ENCODE measurements around the gene CAB39L.

Gene CAB39L

GRCh38 chr13:49454388-49455006, 10.6 kb upstream of the CAB39L start:
- no peak overlapping the region for H3K14ac ChIP-seq (ENCODE audit: low read length)
- no peaks in the 10 kb centered on the region for H3K36me3 ChIP-seq (ENCODE audit: control insufficient read depth in 1 of 2, insufficient read depth in 2 of 2, low read length in 2 of 2)
- H3K4me3 ChIP-seq (ENCODE audit: low read depth, low read length), result no peak overlapping the region
- no peak overlapping the region for H3K9ac ChIP-seq (ENCODE audit: low read length)
- H2AFZ ChIP-seq (ENCODE audit: insufficient read depth, low read length, poor library complexity), result no peak overlapping the region
- H4K12ac ChIP-seq (ENCODE audit: low read depth, low read length), result no peak overlapping the region
- no peak overlapping the region for H2BK5ac ChIP-seq (ENCODE audit: low read depth, low read length, poor library complexity)
- H4K8ac ChIP-seq (ENCODE audit: low read depth, low read length), result no peak overlapping the region
- no peak overlapping the region for H3K18ac ChIP-seq (ENCODE audit: low read length)
- H2BK12ac ChIP-seq (ENCODE audit: low read length), result no peak overlapping the region
- H3K4me2 ChIP-seq (ENCODE audit: low read length), result no peak overlapping the region
- H3K23ac ChIP-seq (ENCODE audit: low read length), result no peak overlapping the region
- no CpG with 5 or more reads among the region's 4 CpGs for WGBS (ENCODE audit: extremely low coverage, insufficient coverage, insufficient read length)
- no peak for DNase-seq
- H3K79me2 ChIP-seq (ENCODE audit: control insufficient read depth, insufficient read depth, low read length, poor library complexity), result no peaks in the 10 kb centered on the region
- H3K79me1 ChIP-seq (ENCODE audit: low read length), result no peaks in the 10 kb centered on the region
- H3K27ac ChIP-seq (ENCODE audit: low read depth, low read length), result no peak overlapping the region
- no peaks in the 10 kb centered on the region for H3K9me3 ChIP-seq (ENCODE audit: insufficient read depth, low read depth, low read length)
- H3K4ac ChIP-seq (ENCODE audit: low read depth, low read length), result no peak overlapping the region
- H3K27me3 ChIP-seq (ENCODE audit: insufficient read depth, low read length), result no peaks in the 10 kb centered on the region
- no peak overlapping the region for H2BK120ac ChIP-seq (ENCODE audit: insufficient read depth, low read length, poor library complexity)
- no peak overlapping the region for H4K91ac ChIP-seq (ENCODE audit: low read depth, low read length)
- no peaks in the 10 kb centered on the region for H3K4me1 ChIP-seq (ENCODE audit: control insufficient read depth in 1 of 2, insufficient read depth in 2 of 2, low read length in 2 of 2)
- no peak overlapping the region for H2AK5ac ChIP-seq (ENCODE audit: low read length)

- H4K8ac ChIP-seq (ENCODE audit: low read depth, low read length), result no peak overlapping the region
- no peak for DNase-seq
- no peak overlapping the region for H4K91ac ChIP-seq (ENCODE audit: low read depth, low read length)
- H3K18ac ChIP-seq (ENCODE audit: low read length), result no peak overlapping the region
- H4K12ac ChIP-seq (ENCODE audit: low read depth, low read length), result no peak overlapping the region
- no peaks in the 10 kb centered on the region for H3K27me3 ChIP-seq (ENCODE audit: insufficient read depth, low read length)
- no peaks in the 10 kb centered on the region for H3K9me3 ChIP-seq (ENCODE audit: insufficient read depth, low read depth, low read length)
- H3K23ac ChIP-seq (ENCODE audit: low read length), result no peak overlapping the region
- H2BK120ac ChIP-seq (ENCODE audit: insufficient read depth, low read length, poor library complexity), result no peak overlapping the region
- no peak overlapping the region for H3K14ac ChIP-seq (ENCODE audit: low read length)
- H3K9ac ChIP-seq (ENCODE audit: low read length), result no peak overlapping the region
- no peak overlapping the region for H2AK5ac ChIP-seq (ENCODE audit: low read length)
- no peaks in the 10 kb centered on the region for H3K4me1 ChIP-seq (ENCODE audit: control insufficient read depth in 1 of 2, insufficient read depth in 2 of 2, low read length in 2 of 2)
- H3K36me3 ChIP-seq (ENCODE audit: control insufficient read depth in 1 of 2, insufficient read depth in 2 of 2, low read length in 2 of 2), result no peaks in the 10 kb centered on the region
- no peak overlapping the region for H3K4me3 ChIP-seq (ENCODE audit: low read depth, low read length)
- H2BK5ac ChIP-seq (ENCODE audit: low read depth, low read length, poor library complexity), result no peak overlapping the region
- no peaks in the 10 kb centered on the region for H3K79me1 ChIP-seq (ENCODE audit: low read length)
- no peaks in the 10 kb centered on the region for H3K79me2 ChIP-seq (ENCODE audit: control insufficient read depth, insufficient read depth, low read length, poor library complexity)
- H3K4me2 ChIP-seq (ENCODE audit: low read length), result no peak overlapping the region
- no peak overlapping the region for H2BK12ac ChIP-seq (ENCODE audit: low read length)
- no peak overlapping the region for H3K4ac ChIP-seq (ENCODE audit: low read depth, low read length)
- WGBS (ENCODE audit: extremely low coverage, insufficient coverage, insufficient read length), result no CpG with 5 or more reads among the region's 7 CpGs
- H2AFZ ChIP-seq (ENCODE audit: insufficient read depth, low read length, poor library complexity), result no peak overlapping the region
- H3K27ac ChIP-seq (ENCODE audit: low read depth, low read length), result no peak overlapping the region
These were observed 9.6 kb upstream of the CAB39L start for GRCh38 chr13:49453465-49453864.

DNA sequence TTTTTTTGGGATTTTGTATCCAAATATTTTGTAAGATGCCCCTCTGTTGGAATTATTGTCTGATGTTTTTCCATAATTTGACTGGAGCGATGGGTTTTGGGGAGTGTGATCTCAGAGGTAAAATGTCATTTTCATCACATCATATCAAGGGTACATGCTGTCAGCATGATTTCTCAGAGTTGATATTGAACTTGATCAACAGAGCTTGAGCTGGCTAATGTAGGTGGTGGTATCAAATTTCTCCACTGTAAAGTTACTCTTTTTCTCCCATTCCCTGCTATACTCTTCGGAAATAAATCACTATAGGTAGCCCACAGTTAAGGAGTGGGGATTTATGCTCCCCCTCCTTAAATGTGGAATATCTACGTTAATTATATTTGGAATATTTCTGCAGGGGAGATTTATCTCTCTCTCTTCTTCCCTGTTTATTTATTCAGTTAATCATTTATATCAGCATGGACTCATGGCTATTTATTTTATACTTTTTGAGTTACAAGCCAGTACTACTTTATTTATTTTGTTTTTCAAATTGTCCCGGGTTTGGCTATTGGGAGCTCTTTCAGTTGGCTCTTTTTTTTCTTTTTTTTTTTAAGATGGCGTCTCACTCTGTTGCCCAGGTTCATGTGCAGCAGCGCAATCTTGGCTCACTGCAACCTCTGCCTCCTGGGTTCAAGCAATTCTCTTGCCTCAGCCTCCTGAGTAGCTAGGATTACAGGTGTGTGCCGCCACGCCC, 9.0 kb upstream of the CAB39L start:
- H4K91ac ChIP-seq (ENCODE audit: low read depth, low read length), result no peak overlapping the region
- H2AK5ac ChIP-seq (ENCODE audit: low read length), result no peak overlapping the region
- no peaks in the 10 kb centered on the region for H3K36me3 ChIP-seq (ENCODE audit: control insufficient read depth in 1 of 2, insufficient read depth in 2 of 2, low read length in 2 of 2)
- no peaks in the 10 kb centered on the region for H3K79me2 ChIP-seq (ENCODE audit: control insufficient read depth, insufficient read depth, low read length, poor library complexity)
- no peak overlapping the region for H3K18ac ChIP-seq (ENCODE audit: low read length)
- no peaks in the 10 kb centered on the region for H3K27me3 ChIP-seq (ENCODE audit: insufficient read depth, low read length)
- H3K4me1 ChIP-seq (ENCODE audit: control insufficient read depth in 1 of 2, insufficient read depth in 2 of 2, low read length in 2 of 2), result no peaks in the 10 kb centered on the region
- no peak overlapping the region for H3K23ac ChIP-seq (ENCODE audit: low read length)
- no peak overlapping the region for H3K4ac ChIP-seq (ENCODE audit: low read depth, low read length)
- H3K9ac ChIP-seq (ENCODE audit: low read length), result no peak overlapping the region
- no peaks in the 10 kb centered on the region for H3K79me1 ChIP-seq (ENCODE audit: low read length)
- H4K12ac ChIP-seq (ENCODE audit: low read depth, low read length), result no peak overlapping the region
- no peak for DNase-seq
- no peak overlapping the region for H2AFZ ChIP-seq (ENCODE audit: insufficient read depth, low read length, poor library complexity)
- H3K14ac ChIP-seq (ENCODE audit: low read length), result no peak overlapping the region
- no peak overlapping the region for H2BK5ac ChIP-seq (ENCODE audit: low read depth, low read length, poor library complexity)
- no peak overlapping the region for H4K8ac ChIP-seq (ENCODE audit: low read depth, low read length)
- no peaks in the 10 kb centered on the region for H3K9me3 ChIP-seq (ENCODE audit: insufficient read depth, low read depth, low read length)
- no peak overlapping the region for H3K4me3 ChIP-seq (ENCODE audit: low read depth, low read length)
- H2BK12ac ChIP-seq (ENCODE audit: low read length), result no peak overlapping the region
- no peak overlapping the region for H3K27ac ChIP-seq (ENCODE audit: low read depth, low read length)
- no CpG with 5 or more reads among the region's 8 CpGs for WGBS (ENCODE audit: extremely low coverage, insufficient coverage, insufficient read length)
- H2BK120ac ChIP-seq (ENCODE audit: insufficient read depth, low read length, poor library complexity), result no peak overlapping the region
- no peak overlapping the region for H3K4me2 ChIP-seq (ENCODE audit: low read length)

DNA sequence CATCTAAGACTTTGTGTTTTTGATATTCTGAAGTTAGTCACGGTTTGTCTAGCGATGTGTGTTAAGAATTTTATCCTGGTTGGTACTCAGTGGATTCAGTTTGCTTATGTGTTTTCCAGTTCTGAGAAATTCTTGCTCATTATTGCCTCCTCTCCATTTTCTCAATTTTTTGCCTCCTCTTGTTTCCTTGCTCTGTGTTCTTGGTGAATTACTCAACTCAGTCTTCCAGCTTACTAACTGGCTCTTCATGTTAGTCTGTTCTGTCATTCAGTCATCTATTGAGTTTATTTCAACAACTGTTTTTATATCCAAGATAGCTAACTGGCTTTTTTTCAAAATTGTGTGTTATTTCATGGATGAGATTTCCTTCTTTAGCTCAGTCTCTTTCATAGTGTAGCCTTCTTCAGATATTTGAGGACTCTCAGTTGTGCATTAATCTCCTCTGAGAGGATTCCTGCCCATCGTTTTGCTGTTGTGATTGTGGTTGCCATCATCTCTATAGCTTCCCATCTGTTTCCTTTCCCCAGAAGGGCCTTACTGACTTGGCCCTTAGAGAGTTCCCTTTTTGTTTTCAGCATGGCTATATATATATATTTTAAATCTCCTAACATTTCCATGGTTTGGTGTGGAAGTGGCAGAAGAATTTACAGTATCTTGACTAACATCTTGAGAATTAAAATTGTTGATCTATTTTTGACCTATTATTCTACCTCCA, 6.4 kb upstream of the CAB39L start:
- no peak for DNase-seq
- H2BK5ac ChIP-seq (ENCODE audit: low read depth, low read length, poor library complexity), result no peak overlapping the region
- no peak overlapping the region for H3K18ac ChIP-seq (ENCODE audit: low read length)
- H4K8ac ChIP-seq (ENCODE audit: low read depth, low read length), result no peak overlapping the region
- H2BK120ac ChIP-seq (ENCODE audit: insufficient read depth, low read length, poor library complexity), result no peak overlapping the region
- no peak overlapping the region for H3K4ac ChIP-seq (ENCODE audit: low read depth, low read length)
- H2BK12ac ChIP-seq (ENCODE audit: low read length), result no peak overlapping the region
- no peak overlapping the region for H3K14ac ChIP-seq (ENCODE audit: low read length)
- no CpG with 5 or more reads among the region's 3 CpGs for WGBS (ENCODE audit: extremely low coverage, insufficient coverage, insufficient read length)
- H3K79me1 ChIP-seq (ENCODE audit: low read length), result no peaks in the 10 kb centered on the region
- no peaks in the 10 kb centered on the region for H3K27me3 ChIP-seq (ENCODE audit: insufficient read depth, low read length)
- H4K91ac ChIP-seq (ENCODE audit: low read depth, low read length), result no peak overlapping the region
- H4K12ac ChIP-seq (ENCODE audit: low read depth, low read length), result no peak overlapping the region
- no peaks in the 10 kb centered on the region for H3K4me1 ChIP-seq (ENCODE audit: control insufficient read depth in 1 of 2, insufficient read depth in 2 of 2, low read length in 2 of 2)
- H3K4me2 ChIP-seq (ENCODE audit: low read length), result no peak overlapping the region
- no peak overlapping the region for H3K27ac ChIP-seq (ENCODE audit: low read depth, low read length)
- H2AK5ac ChIP-seq (ENCODE audit: low read length), result no peak overlapping the region
- H2AFZ ChIP-seq (ENCODE audit: insufficient read depth, low read length, poor library complexity), result no peak overlapping the region
- H3K9ac ChIP-seq (ENCODE audit: low read length), result no peak overlapping the region
- H3K36me3 ChIP-seq (ENCODE audit: control insufficient read depth in 1 of 2, insufficient read depth in 2 of 2, low read length in 2 of 2), result no peaks in the 10 kb centered on the region
- no peaks in the 10 kb centered on the region for H3K9me3 ChIP-seq (ENCODE audit: insufficient read depth, low read depth, low read length)
- no peaks in the 10 kb centered on the region for H3K79me2 ChIP-seq (ENCODE audit: control insufficient read depth, insufficient read depth, low read length, poor library complexity)
- H3K23ac ChIP-seq (ENCODE audit: low read length), result no peak overlapping the region
- H3K4me3 ChIP-seq (ENCODE audit: low read depth, low read length), result no peak overlapping the region

All from trophoblast cell (in vitro differentiated cells and primary cell).